Ishikawa (cell line): ENCODE measurements around the gene UFSP2.

Experiments used
- CEBPB ChIP-seq: IDR thresholded peaks from 2 replicates; pipeline ENCODE4 v1.6.1; 2012
- CREB1 ChIP-seq: IDR thresholded peaks from 2 replicates; pipeline ENCODE4 v1.6.1; 2012; ENCODE audit warnings: low read depth
- EGR1 ChIP-seq: IDR thresholded peaks from 2 replicates; pipeline ENCODE4 v1.6.1; 2012
- EP300 ChIP-seq: IDR thresholded peaks from 2 replicates; pipeline ENCODE4 v1.6.1; 2012; ENCODE audit warnings: borderline replicate concordance
- FOXM1 ChIP-seq: IDR thresholded peaks from 2 replicates; pipeline ENCODE4 v1.6.1; 2012; ENCODE audit warnings: low read depth, borderline replicate concordance
- MAX ChIP-seq: IDR thresholded peaks from 2 replicates; pipeline ENCODE4 v1.6.1; 2012
- NFIC ChIP-seq: IDR thresholded peaks from 2 replicates; pipeline ENCODE4 v1.6.1; 2012
- RAD21 ChIP-seq: IDR thresholded peaks from 2 replicates; pipeline ENCODE4 v1.6.1; 2012; ENCODE audit warnings: low read depth
- REST ChIP-seq: IDR thresholded peaks from 2 replicates; pipeline ENCODE4 v1.6.1; 2012; ENCODE audit warnings: low read depth, mild to moderate bottlenecking
- TAF1 ChIP-seq: IDR thresholded peaks from 2 replicates; pipeline ENCODE4 v1.6.1; 2012; ENCODE audit warnings: low read depth, mild to moderate bottlenecking
- TCF12 ChIP-seq: IDR thresholded peaks from 2 replicates; pipeline ENCODE4 v1.6.1; 2012; ENCODE audit warnings: low read depth
- TEAD4 ChIP-seq: IDR thresholded peaks from 2 replicates; pipeline ENCODE4 v1.6.1; 2012
- USF1 ChIP-seq: IDR thresholded peaks from 2 replicates; pipeline ENCODE4 v1.6.1; 2012
- YY1 ChIP-seq: IDR thresholded peaks from 2 replicates; pipeline ENCODE4 v1.6.1; 2012; ENCODE audit warnings: low read depth
- ZBTB7A ChIP-seq: IDR thresholded peaks from 2 replicates; pipeline ENCODE4 v1.6.1; 2012; ENCODE audit warnings: low read depth

The UFSP2 gene

GRCh38 chr4:185465707-185466106, 39.9 kb upstream of the UFSP2 start:
- TF ChIP-seq EGR1 (no peak), CREB1 (no peak), RAD21 (no peak), YY1 (no peak), REST (no peak), MAX (no peak), TEAD4 (no peak), EP300 (no peak), USF1 (no peak), CEBPB (no peak), ZBTB7A (no peak)

- TF ChIP-seq CREB1 (no peak), YY1 (no peak), FOXM1 (no peak), TAF1 (no peak), ZBTB7A (no peak), USF1 (no peak), TEAD4 (no peak), REST (no peak), CEBPB (no peak)
Measured at GRCh38 chr4:185464887-185465286, 39.1 kb upstream of the UFSP2 start.

GRCh38 chr4:185464183-185464582, 38.4 kb upstream of the UFSP2 start:
- TF ChIP-seq EGR1 (no peak), TCF12 (no peak), NFIC (no peak), ZBTB7A (no peak), FOXM1 (no peak), CREB1 (no peak), TEAD4 (no peak), REST (no peak), RAD21 (no peak), CEBPB (no peak), USF1 (no peak), YY1 (no peak), TAF1 (no peak), MAX (no peak), EP300 (no peak)

GRCh38 chr4:185463541-185463940, 37.8 kb upstream of the UFSP2 start:
- no peak for TF ChIP-seq USF1
- no peak for TF ChIP-seq ZBTB7A
- no peak for TF ChIP-seq YY1
